ENCODE data around the gene DNAJA3. TPM values are rescaled to one million over a fixed set of nuclear protein-coding genes. Genes with fewer than 3 reads are reported as not detected.

The DNAJA3 gene
- total RNA-seq, 4 donors from 2014 or later: 37.4 to 44.1 (median 40.8) TPM

DNA sequence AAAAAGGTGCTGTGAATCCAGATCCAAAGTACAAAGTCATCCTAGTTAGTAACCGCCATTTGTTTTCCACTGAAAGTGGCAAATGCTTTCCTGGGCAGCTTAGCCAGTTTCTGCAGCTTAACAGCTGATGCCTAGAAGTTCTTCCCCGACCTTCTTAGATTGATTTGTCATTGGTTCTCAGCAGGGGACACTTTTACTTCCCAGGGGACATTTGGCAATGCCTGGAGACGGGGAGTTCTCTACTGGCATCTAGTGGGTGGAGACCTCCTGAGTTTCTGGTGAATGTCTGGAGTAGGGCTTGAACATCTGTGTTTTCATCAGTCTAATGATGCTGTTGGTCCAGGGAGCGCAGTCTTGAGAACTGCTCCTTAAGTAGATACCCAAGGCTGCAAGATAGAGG, 7.6 kb downstream of the DNAJA3 start:
- WGBS, 2 donors: 92 to 93% methylated on average over 4 of the region's 4 CpGs
- intact Hi-C loops (cut with DNase I; ENCODE audit: low total_unique reads): no loop called here
- TF ChIP-seq POLR2A (IDR thresholded peaks at IDR 0.05): no peak
- TF ChIP-seq, protein P1, sequence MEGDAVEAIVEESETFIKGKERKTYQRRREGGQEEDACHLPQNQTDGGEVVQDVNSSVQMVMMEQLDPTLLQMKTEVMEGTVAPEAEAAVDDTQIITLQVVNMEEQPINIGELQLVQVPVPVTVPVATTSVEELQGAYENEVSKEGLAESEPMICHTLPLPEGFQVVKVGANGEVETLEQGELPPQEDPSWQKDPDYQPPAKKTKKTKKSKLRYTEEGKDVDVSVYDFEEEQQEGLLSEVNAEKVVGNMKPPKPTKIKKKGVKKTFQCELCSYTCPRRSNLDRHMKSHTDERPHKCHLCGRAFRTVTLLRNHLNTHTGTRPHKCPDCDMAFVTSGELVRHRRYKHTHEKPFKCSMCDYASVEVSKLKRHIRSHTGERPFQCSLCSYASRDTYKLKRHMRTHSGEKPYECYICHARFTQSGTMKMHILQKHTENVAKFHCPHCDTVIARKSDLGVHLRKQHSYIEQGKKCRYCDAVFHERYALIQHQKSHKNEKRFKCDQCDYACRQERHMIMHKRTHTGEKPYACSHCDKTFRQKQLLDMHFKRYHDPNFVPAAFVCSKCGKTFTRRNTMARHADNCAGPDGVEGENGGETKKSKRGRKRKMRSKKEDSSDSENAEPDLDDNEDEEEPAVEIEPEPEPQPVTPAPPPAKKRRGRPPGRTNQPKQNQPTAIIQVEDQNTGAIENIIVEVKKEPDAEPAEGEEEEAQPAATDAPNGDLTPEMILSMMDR (IDR thresholded peaks at IDR 0.05): no peak

DNA sequence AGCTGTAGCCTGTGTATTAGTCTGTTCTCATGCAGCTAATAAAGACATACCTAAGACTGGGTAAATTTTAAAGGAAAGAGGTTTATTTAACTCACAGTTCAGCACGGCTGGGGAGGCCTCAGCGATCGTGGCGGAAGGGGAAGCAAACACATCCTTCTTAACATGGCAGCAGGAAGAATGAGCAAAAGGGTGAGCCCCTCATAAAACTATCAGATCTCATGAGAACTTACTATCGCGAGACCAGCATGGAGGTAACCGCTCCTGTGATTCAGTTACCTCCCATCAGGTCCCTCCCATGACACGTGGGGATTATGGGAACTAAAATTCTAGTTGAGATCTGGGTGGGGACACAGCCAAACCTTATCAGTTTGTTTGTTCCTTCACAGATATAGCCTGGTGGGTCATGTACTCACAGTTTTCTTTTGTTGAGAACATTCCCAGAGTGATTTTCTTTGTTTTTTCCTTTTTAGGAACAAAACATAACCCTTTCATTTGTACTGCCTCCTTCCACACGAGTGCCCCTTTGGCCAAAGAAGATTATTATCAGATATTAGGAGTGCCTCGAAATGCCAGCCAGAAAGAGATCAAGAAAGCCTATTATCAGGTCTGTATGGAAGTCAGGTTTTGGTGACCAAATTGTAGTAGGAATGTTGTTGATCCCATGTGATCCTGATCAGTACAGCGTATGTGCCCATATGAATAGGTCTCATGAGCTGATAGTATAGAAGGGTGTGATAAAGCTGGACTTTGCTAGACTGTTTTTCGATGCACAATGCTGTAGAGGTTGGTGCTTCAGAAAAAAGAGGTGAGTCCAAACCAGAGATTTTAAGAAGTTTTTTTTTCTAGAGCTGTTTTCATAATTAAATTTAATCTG, 8.5 kb downstream of the DNAJA3 start:
- intact Hi-C loops (cut with DNase I; ENCODE audit: low total_unique reads): no loop called here
- TF ChIP-seq, protein P1 (IDR thresholded peaks at IDR 0.05): no peak
- TF ChIP-seq POLR2A (IDR thresholded peaks at IDR 0.05): no peak
- DNase-seq (ENCODE audit: low spot score in 2 of 2): no peak
- H3K4me3 ChIP-seq (ENCODE audit: low read depth, poor library complexity, severe bottlenecking): no peak overlapping the region
- 89 to 91% methylated on average over 12 of the region's 12 CpGs for WGBS, 2 donors

More for the DNA sequence above, 7.6 kb downstream of the DNAJA3 start:
- no peak overlapping the region for H3K4me3 ChIP-seq (ENCODE audit: low read depth, poor library complexity, severe bottlenecking)
- DNase-seq (ENCODE audit: low spot score in 2 of 2): no peak

- WGBS, 2 donors: 74 to 82% methylated on average over 8 of the region's 8 CpGs
- no peak overlapping the region for H3K4me3 ChIP-seq (ENCODE audit: low read depth, poor library complexity, severe bottlenecking)
- intact Hi-C loops (cut with DNase I; ENCODE audit: low total_unique reads): no loop called here
- no peak for TF ChIP-seq POLR2A (IDR thresholded peaks at IDR 0.05)
- TF ChIP-seq, protein P1 (IDR thresholded peaks at IDR 0.05): no peak
- DNase-seq (ENCODE audit: low spot score in 2 of 2): no peak
Measured at GRCh38 chr16:4435337-4436067, 9.8 kb downstream of the DNAJA3 start.

GRCh38 chr16:4437366-4437765, 11.7 kb downstream of the DNAJA3 start:
- 98 to 99% methylated on average over 3 of the region's 3 CpGs for WGBS, 2 donors
- intact Hi-C loops (cut with DNase I; ENCODE audit: low total_unique reads): no loop called here
- no peak for DNase-seq (ENCODE audit: low spot score in 2 of 2)
- no peak overlapping the region for H3K4me3 ChIP-seq (ENCODE audit: low read depth, poor library complexity, severe bottlenecking)
- TF ChIP-seq POLR2A (IDR thresholded peaks at IDR 0.05): no peak
- TF ChIP-seq, protein P1 (IDR thresholded peaks at IDR 0.05): no peak

- TF ChIP-seq, protein P1 (IDR thresholded peaks at IDR 0.05): no peak
- no peak for TF ChIP-seq POLR2A (IDR thresholded peaks at IDR 0.05)
- no peak overlapping the region for H3K4me3 ChIP-seq (ENCODE audit: low read depth, poor library complexity, severe bottlenecking)
- 89 to 91% methylated on average over 11 of the region's 11 CpGs for WGBS, 2 donors
- no peak for DNase-seq (ENCODE audit: low spot score in 2 of 2)
- intact Hi-C loops (cut with DNase I; ENCODE audit: low total_unique reads): no loop called here
Measured at GRCh38 chr16:4442371-4442770, 16.7 kb downstream of the DNAJA3 start.

Measured in lower leg skin (tissue), 4 donors.